HG02885 (cell line): ENCODE data around the gene DQX1.
"Not testable (repeated sequence)": the region's sequence is repeated elsewhere in the genome, so short reads cannot be mapped to it uniquely, and the experiment has no call there.

Experiments used
- ATAC-seq: cut with Tn5 transposase; IDR thresholded peaks from one replicate; pipeline ENCODE4 v1.9.1; 2021; ENCODE audit warnings: mild to moderate bottlenecking; ENCODE audit not compliant: unreplicated experiment, poor library complexity

The DQX1 gene

GRCh38 chr2:74472086-74472944 is 53.7 kb downstream of the DQX1 start, which contains the start of gene MRPL53:
TSS of gene MRPL53 (minus strand) at chr2:74472680. CDS start at chr2:74472660, 20 bp downstream.
- peak; percentile 87 for ATAC-seq

DNA sequence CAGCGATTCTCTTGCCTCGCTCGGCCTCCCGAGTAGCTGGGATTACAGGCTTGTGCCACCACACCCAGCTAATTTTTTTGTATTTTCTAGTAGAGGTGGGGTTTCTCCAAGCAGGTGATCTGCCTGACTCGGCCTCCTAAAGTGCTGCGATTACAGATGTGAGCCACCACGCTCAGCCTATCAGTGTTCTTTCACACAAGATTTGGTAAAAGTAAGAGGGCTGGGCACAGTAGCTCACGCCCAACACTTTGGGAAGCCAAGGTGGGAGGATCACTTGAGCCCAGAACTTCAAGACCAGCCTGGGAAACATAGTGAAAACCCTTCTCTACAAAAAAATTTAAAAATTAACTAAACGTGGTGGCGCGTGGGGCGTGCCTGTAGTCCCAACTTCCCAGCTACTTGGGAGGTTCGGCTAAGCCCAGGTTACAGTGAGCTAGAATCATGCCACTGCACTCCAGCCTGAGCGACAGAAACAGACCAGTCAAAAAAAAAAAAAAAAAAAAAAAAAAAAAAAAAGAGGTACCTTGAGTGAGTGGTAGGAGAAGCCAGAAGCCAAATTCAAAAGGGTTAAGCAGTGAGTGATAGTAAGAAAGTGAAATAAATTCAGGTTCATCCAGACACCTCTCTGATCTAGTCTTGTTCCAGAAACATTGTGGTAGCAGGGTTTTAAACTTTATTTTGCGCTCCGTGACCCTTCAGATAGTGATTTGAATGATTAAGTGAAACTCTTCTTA is 54.5 kb downstream of the DQX1 start:
- ATAC-seq: no peak

GRCh38 chr2:74470742-74471141 is 55.3 kb downstream of the DQX1 start:
- not testable (repeated sequence) for ATAC-seq
